A673 (cell line): ENCODE measurements around the gene OR2M7. TPM values are rescaled to one million over a fixed set of nuclear protein-coding genes. Genes with fewer than 3 reads are reported as not detected.

Source experiments
- BruUV-seq: library from RNA; stranded (reverse); fragments of 400-500 nt; replicated peaks from 2 replicates; lab custom pipeline; 2021; lab: Mats Ljungman, UMichigan
- CTCF ChIA-PET: fragments of 300-600 bp; sonication (Branson Sonifier 250); formaldehyde crosslinking; loops from one replicate; lab custom pipeline; 2022; ENCODE audit warnings: antibody characterized with exemption; lab: Charles Lee
- POLR2A ChIA-PET: fragments of 300-600 bp; sonication (Branson Sonifier 250); formaldehyde crosslinking; loops from one replicate; lab custom pipeline; 2022; ENCODE audit warnings: antibody characterized with exemption; ENCODE audit not compliant: low non-redundant PET; lab: Charles Lee
- DNase-seq: peaks from one replicate; pipeline ENCODE4 v3.0.0-alpha.2; 2015; ENCODE audit warnings: low spot score
- H3K27ac ChIP-seq: fragments of 200-600 bp; sonication (generic); 2 replicates; pipeline ENCODE4 v1.5.1; 2016; ENCODE audit warnings: mixed run types, low read depth, mild to moderate bottlenecking, mixed read lengths, antibody characterized with exemption, low read length; ENCODE audit not compliant: poor library complexity, severe bottlenecking
- H3K27me3 ChIP-seq: fragments of 200-600 bp; sonication (generic); replicated peaks from 2 replicates; pipeline ENCODE4 v1.6.1; 2017; ENCODE audit warnings: mixed run types, low read depth, mild to moderate bottlenecking, mixed read lengths, antibody characterized with exemption, low read length; ENCODE audit not compliant: insufficient read depth, poor library complexity
- H3K36me3 ChIP-seq: fragments of 200-600 bp; sonication (generic); 2 replicates; pipeline ENCODE4 v1.6.1; 2016; ENCODE audit warnings: mixed run types, mild to moderate bottlenecking, mixed read lengths, antibody characterized with exemption, low read length; ENCODE audit not compliant: insufficient read depth, poor library complexity, severe bottlenecking
- H3K4me1 ChIP-seq: fragments of 200-600 bp; sonication (generic); 2 replicates; pipeline ENCODE4 v1.6.1; 2017; ENCODE audit warnings: mixed run types, mild to moderate bottlenecking, mixed read lengths, antibody characterized with exemption, low read length; ENCODE audit not compliant: insufficient read depth, poor library complexity, severe bottlenecking
- H3K4me3 ChIP-seq: fragments of 200-600 bp; sonication (generic); 2 replicates; pipeline ENCODE4 v1.5.1; 2016; ENCODE audit warnings: low read depth, mixed run types, mild to moderate bottlenecking, mixed read lengths, low read length; ENCODE audit not compliant: poor library complexity, severe bottlenecking
- H3K9me3 ChIP-seq: fragments of 200-600 bp; sonication (generic); 2 replicates; pipeline ENCODE4 v1.6.1; 2016; ENCODE audit warnings: mixed run types, low read depth, mild to moderate bottlenecking, mixed read lengths, antibody characterized with exemption, low read length; ENCODE audit not compliant: poor library complexity, severe bottlenecking
- CTCF ChIP-seq: fragments of 300-800, 200-600 bp; sonication (generic); conservative IDR thresholded peaks from 2 replicates; pipeline ENCODE4 v1.5.1; 2017; ENCODE audit warnings: low read depth, mild to moderate bottlenecking, antibody characterized with exemption, low read length, moderate library complexity, mixed read lengths
- EZH2 ChIP-seq: fragments of 200-600 bp; sonication (generic); IDR thresholded peaks from 2 replicates; pipeline ENCODE4 v1.6.1; 2017; ENCODE audit warnings: borderline replicate concordance, low read depth, mild to moderate bottlenecking, mixed read lengths, antibody characterized with exemption, low read length; ENCODE audit not compliant: poor library complexity, severe bottlenecking
- intact Hi-C: fragments of 100-400 bp; cut with micrococcal nuclease; formaldehyde crosslinking; loops from one replicate; pipeline ENCODE4 v1.10.0; 2022; ENCODE audit not compliant: unreplicated experiment
- total RNA-seq: library from RNA; stranded (reverse); gene quantifications from 2 replicates; pipeline ENCODE4 v1.2.3, GENCODE V29; 2021

OR2M7 gene
- total RNA-seq, 1 experiment from 2014 or later, result not detected

DNA sequence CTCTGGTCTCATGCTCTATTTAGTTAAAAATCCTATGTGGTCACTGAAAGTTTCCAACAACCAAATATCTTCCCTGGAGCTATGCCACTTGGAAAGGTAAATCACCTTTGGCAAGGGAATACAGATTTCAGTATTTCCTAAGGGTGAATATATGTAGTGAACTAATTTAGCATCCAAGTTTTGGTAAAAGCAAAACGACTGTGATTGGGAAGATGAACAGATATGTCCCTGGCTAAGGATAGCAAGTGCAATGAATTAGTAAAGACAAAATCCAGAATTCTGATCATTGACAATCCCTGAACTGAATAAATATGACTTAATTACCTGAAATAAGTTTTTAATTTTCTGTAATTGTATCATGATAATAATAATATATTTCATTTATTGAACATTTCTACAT lies 46.5 kb downstream of the OR2M7 start, which contains the start of gene OR2T33:
Gene OR2T33 (minus strand): TSS at position 101 of the 400 bp plus-strand sequence. CDS start 4,162 bp downstream, outside the sequence.
- no peaks in the 10 kb centered on the region for H3K27me3 ChIP-seq
- ChIA-PET CTCF (no interaction called here), POLR2A (no interaction called here)
- no TSS peak for BruUV-seq
- H3K36me3 ChIP-seq, result no peaks in the 10 kb centered on the region
- no peaks in the 10 kb centered on the region for H3K4me1 ChIP-seq
- H3K9me3 ChIP-seq, result no peaks in the 10 kb centered on the region
- no peak within 1 kb of the TSS for H3K27ac ChIP-seq
- DNase-seq, result no peak
- no peak for TF ChIP-seq EZH2
- no peak for TF ChIP-seq CTCF
- no peak within 1 kb of the TSS for H3K4me3 ChIP-seq
- intact Hi-C loops, result no loop called here

Other genes starting within 250 kb of the OR2M7 start
- gene OR2L13, start 229.4 kb downstream of the OR2M7 start, total RNA-seq, result not detected in 2 replicates
- not detected in 2 replicates for gene OR2M5, start 179.4 kb downstream of the OR2M7 start, total RNA-seq
- gene OR2M2, start 149.7 kb downstream of the OR2M7 start, total RNA-seq, result not detected in 2 replicates
- gene OR2M3, start 127.3 kb downstream of the OR2M7 start, total RNA-seq, result 0.15 and 0.19 TPM in 2 replicates
- 0.11 and 0.13 TPM in 2 replicates for gene OR2M4, start 93.2 kb downstream of the OR2M7 start, total RNA-seq
- not detected in 2 replicates for gene OR2T33, start 46.6 kb downstream of the OR2M7 start, total RNA-seq
- gene OR2T12, start 21.1 kb downstream of the OR2M7 start, total RNA-seq, result not detected in 2 replicates
- not detected in 2 replicates for gene OR14C36, start 24.2 kb upstream of the OR2M7 start, total RNA-seq
- gene OR2T4, start 37.1 kb upstream of the OR2M7 start, total RNA-seq, result not detected in 2 replicates
- gene OR2T6, start 51.2 kb upstream of the OR2M7 start, total RNA-seq, result not detected in 2 replicates
- not detected in 2 replicates for gene OR2T1, start 78.5 kb upstream of the OR2M7 start, total RNA-seq
- gene OR2T2, start 121.1 kb upstream of the OR2M7 start, total RNA-seq, result not detected in 2 replicates
- not detected in 2 replicates for gene OR2T3, start 148.8 kb upstream of the OR2M7 start, total RNA-seq
- not detected in 2 replicates for gene OR2T5, start 164.0 kb upstream of the OR2M7 start, total RNA-seq
- gene OR2G6, start 183.5 kb upstream of the OR2M7 start, total RNA-seq, result not detected in 2 replicates
- not detected in 2 replicates for gene OR2T29, start 238.2 kb upstream of the OR2M7 start, total RNA-seq